ENCODE measurements around the gene FOXN1. TPM values are rescaled to one million over a fixed set of nuclear protein-coding genes. Genes with fewer than 3 reads are reported as not detected.

FOXN1 gene
- total and polyA plus RNA-seq, 10 of the 15 experiments (the other 5 are each of a cell fraction or from before 2014, with no cell fraction given) = not detected

- Histone ChIP-seq H3K9ac (ENCODE audit: control insufficient read depth, insufficient read depth, low read length) (no peak overlapping the region), H2AFZ (ENCODE audit: control insufficient read depth, low read depth, low read length) (no peak overlapping the region), H3K4me1 (ENCODE audit: control insufficient read depth, insufficient read depth, low read length) (peaks cover 26% of the 10 kb centered on the region), H4K20me1 (ENCODE audit: control insufficient read depth, insufficient read depth) (no peaks in the 10 kb centered on the region), H3K9me3 (replicated peaks; ENCODE audit: control insufficient read depth, insufficient read depth, low read length) (no peaks in the 10 kb centered on the region), H3K27ac (ENCODE audit: control insufficient read depth, insufficient read depth) (no peak overlapping the region), H3K36me3 (ENCODE audit: control insufficient read depth in 2 of 2, insufficient read depth in 2 of 2, low read length in 1 of 2) (no peaks in the 10 kb centered on the region), H3K27me3 (replicated peaks in 1 of 2; ENCODE audit: control insufficient read depth in 2 of 2, insufficient read depth in 2 of 2, low read length in 1 of 2) (no peaks in the 10 kb centered on the region), H3K4me3 (no peak overlapping the region), H3K79me2 (ENCODE audit: control insufficient read depth, insufficient read depth, low read length) (peaks cover 6% of the 10 kb centered on the region), H3K4me2 (ENCODE audit: control insufficient read depth, insufficient read depth) (no peak overlapping the region)
- in situ Hi-C loops (cut with MboI) (loop anchor here (5.0 kb wide), 1 partner anchor 48 kb away; no protein-coding TSS in a partner anchor), intact Hi-C loops (cut with micrococcal nuclease; ENCODE audit: unreplicated experiment) (no loop called here)
- TF ChIP-seq RELB (IDR thresholded peaks at IDR 0.05; ENCODE audit: low read depth) = no peak
- TF ChIP-seq SRF (IDR thresholded peaks at IDR 0.05; ENCODE audit: low read depth in 2 of 2, low read length in 2 of 2) = no peak
- no peak for TF ChIP-seq LARP7 (IDR thresholded peaks at IDR 0.05)
- TF ChIP-seq MLLT1 (IDR thresholded peaks at IDR 0.05) = no peak
- 0 out of 2 replicates have a peak, but pooled peaks have one; percentile 55 for TF ChIP-seq SMARCA5 (IDR thresholded peaks at IDR 0.05)
- TF ChIP-seq DPF2 (IDR thresholded peaks at IDR 0.05) = no peak
- no peak for TF ChIP-seq PAX5 (IDR thresholded peaks at IDR 0.05; ENCODE audit: borderline replicate concordance, low read depth, low read length)
- FAIRE-seq (no peak), ATAC-seq (no peak), DNase-seq (ENCODE audit: low read depth, low spot score) (no peak)
- CTCF ChIA-PET = interaction anchor here (0.7 to 16.1 kb wide), 8 partner anchors 13 to 113 kb away, joined by 3 to 316 read pairs (median 4); partner anchors contain the start of genes PIGS and UNC119
- no TSS peak for BruUV-seq (replicated peaks)
- SMC1A ChIA-PET (ENCODE audit: uncharacterized antibody, unreplicated experiment) = interaction anchor here (1.1 to 7.7 kb wide), 3 partner anchors 7 to 50 kb away, joined by 3 to 53 read pairs (median 16); no protein-coding TSS in a partner anchor
- 69% methylated on average over 9 of the region's 12 CpGs for WGBS (ENCODE audit: insufficient coverage, insufficient replicate concordance, low lambda C conversion rate, missing lambda C conversion rate)
- RAD21 ChIA-PET (ENCODE audit: unreplicated experiment) = interaction anchor here (0.9 to 4.6 kb wide), 5 partner anchors 37 to 51 kb away, joined by 3 to 37 read pairs (median 4); no protein-coding TSS in a partner anchor
- POLR2A ChIA-PET = interaction anchor here (5.8 kb wide), 1 partner anchor 50 kb away, joined by 48 read pairs; no protein-coding TSS in a partner anchor
Measured at GRCh38 chr17:28498652-28499363, 7.3 kb upstream of the FOXN1 start.

Measured in GM12878 (cell line).